ENCODE measurements around the gene AMFR. TPM values are rescaled to one million over a fixed set of nuclear protein-coding genes. Genes with fewer than 3 reads are reported as not detected.
"Not testable (repeated sequence)": the region's sequence is repeated elsewhere in the genome, so short reads cannot be mapped to it uniquely, and the experiment has no call there.

Gene AMFR
- total RNA-seq, 2 experiments from 2014 or later: 50.0 to 55.5 TPM

- Mint-ChIP-seq H3K4me3 (no peak overlapping the region), H3K9me3 (peaks cover 1% of the 10 kb centered on the region), H3K27ac (no peak overlapping the region), H3K27me3 (no peaks in the 10 kb centered on the region), H3K36me3 (peaks cover 31% of the 10 kb centered on the region), H3K4me1 (no peaks in the 10 kb centered on the region)
- POLR2A ChIA-PET: no interaction called here
- ATAC-seq (ENCODE audit: low read depth) (no peak), DNase-seq (no peak)
Measured at GRCh38 chr16:56399486-56399885, 25.9 kb downstream of the AMFR start.

- H3K27me3 Mint-ChIP-seq: no peaks in the 10 kb centered on the region
- H3K9me3 Mint-ChIP-seq: peaks cover 1% of the 10 kb centered on the region
- ATAC-seq (ENCODE audit: low read depth): no peak
- no peak overlapping the region for H3K27ac Mint-ChIP-seq
- POLR2A ChIA-PET: no interaction called here
- no peak overlapping the region for H3K4me3 Mint-ChIP-seq
- no peak for DNase-seq
- no peaks in the 10 kb centered on the region for H3K4me1 Mint-ChIP-seq
- H3K36me3 Mint-ChIP-seq: peaks cover 29% of the 10 kb centered on the region
Measured at GRCh38 chr16:56399047-56399446, 26.3 kb downstream of the AMFR start.

- peaks cover 45% of the 10 kb centered on the region for H3K36me3 Mint-ChIP-seq
- H3K9me3 Mint-ChIP-seq; H3K27me3 Mint-ChIP-seq; H3K4me1 Mint-ChIP-seq; H3K27ac Mint-ChIP-seq; POLR2A ChIA-PET; H3K4me3 Mint-ChIP-seq; DNase-seq; ATAC-seq (ENCODE audit: low read depth): not testable (repeated sequence)
Measured at GRCh38 chr16:56396724-56397123, 28.6 kb downstream of the AMFR start.

DNA sequence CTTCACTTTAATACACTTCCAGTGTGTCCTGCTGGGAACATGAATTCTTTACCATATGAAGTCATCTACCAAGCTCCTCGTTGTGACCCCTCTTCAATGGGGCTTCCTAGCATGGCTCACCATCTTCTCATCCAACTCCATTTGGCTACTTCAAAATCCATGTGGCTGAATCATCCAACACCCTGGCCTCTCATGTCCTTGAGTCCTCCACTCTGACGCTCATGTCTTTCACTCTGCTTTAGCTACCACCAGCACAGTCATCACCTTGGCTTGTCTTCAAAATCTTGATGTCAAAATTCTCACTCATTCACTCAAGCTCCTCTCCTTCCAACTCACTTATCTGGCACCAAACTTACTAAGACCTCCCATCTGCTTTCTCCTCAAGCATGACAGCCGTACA is 35.8 kb downstream of the AMFR start:
- H3K27me3 Mint-ChIP-seq: no peaks in the 10 kb centered on the region
- no peak overlapping the region for H3K27ac Mint-ChIP-seq

DNA sequence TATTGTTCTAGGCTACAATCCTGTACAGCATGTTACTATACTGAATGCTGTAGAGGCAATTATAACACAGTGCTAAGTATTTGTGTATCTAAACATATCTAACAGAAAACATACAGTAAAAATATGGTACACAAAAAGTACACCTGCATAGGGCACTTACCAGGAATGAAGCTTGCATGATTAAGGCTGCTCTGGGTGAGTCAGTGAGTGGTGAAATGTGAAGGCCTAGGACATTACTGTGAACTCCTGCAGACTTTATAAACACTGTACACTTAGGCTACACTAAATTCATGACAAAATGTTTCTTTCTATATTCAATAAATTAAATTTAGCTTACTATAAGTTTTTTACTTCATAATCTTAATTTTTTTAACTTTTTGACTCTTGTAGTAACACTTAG is 37.1 kb downstream of the AMFR start:
- DNase-seq (no peak), ATAC-seq (ENCODE audit: low read depth) (no peak)
- H3K27me3 Mint-ChIP-seq: no peaks in the 10 kb centered on the region
- no peak overlapping the region for H3K4me3 Mint-ChIP-seq
- POLR2A ChIA-PET: no interaction called here
- no peak overlapping the region for H3K27ac Mint-ChIP-seq
- H3K36me3 Mint-ChIP-seq: peaks cover 69% of the 10 kb centered on the region
- H3K4me1 Mint-ChIP-seq: peaks cover 4% of the 10 kb centered on the region
- H3K9me3 Mint-ChIP-seq: peaks cover 2% of the 10 kb centered on the region

More for the DNA sequence above, 35.8 kb downstream of the AMFR start:
- DNase-seq: no peak
- Mint-ChIP-seq H3K4me3 (no peak overlapping the region), H3K4me1 (peaks cover 4% of the 10 kb centered on the region), H3K36me3 (peaks cover 64% of the 10 kb centered on the region), H3K9me3 (no peaks in the 10 kb centered on the region)
- POLR2A ChIA-PET: no interaction called here
- ATAC-seq (ENCODE audit: low read depth): no peak

DNA sequence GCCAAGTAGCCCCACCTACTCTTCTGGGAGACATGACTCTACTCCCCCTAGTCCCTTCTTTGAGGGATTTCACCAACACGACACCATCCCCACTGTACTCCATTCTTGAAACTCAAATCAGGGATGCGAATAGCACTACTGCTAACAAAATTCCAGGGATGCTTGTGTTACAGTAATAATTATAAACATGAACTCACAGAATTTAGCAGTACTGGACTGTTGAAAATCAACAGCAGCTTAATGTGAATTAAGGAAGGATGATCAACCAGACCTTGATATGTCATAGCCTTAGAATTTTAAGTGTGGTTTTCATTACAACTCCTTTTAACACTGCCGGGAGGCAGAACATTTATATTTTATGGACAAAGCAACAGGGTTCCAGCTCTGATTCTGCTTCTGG is 37.9 kb downstream of the AMFR start:
- H3K27ac Mint-ChIP-seq: no peak overlapping the region
- ATAC-seq (ENCODE audit: low read depth) (no peak), DNase-seq (no peak)
- peaks cover 69% of the 10 kb centered on the region for H3K36me3 Mint-ChIP-seq
- no peaks in the 10 kb centered on the region for H3K27me3 Mint-ChIP-seq
- H3K4me3 Mint-ChIP-seq: no peak overlapping the region
- peaks cover 2% of the 10 kb centered on the region for H3K9me3 Mint-ChIP-seq
- peaks cover 2% of the 10 kb centered on the region for H3K4me1 Mint-ChIP-seq
- POLR2A ChIA-PET: no interaction called here

GRCh38 chr16:56384074-56384721 is 41.1 kb downstream of the AMFR start:
- no peak overlapping the region for H3K4me3 Mint-ChIP-seq
- no peaks in the 10 kb centered on the region for H3K27me3 Mint-ChIP-seq
- no peak for ATAC-seq (ENCODE audit: low read depth)
- H3K27ac Mint-ChIP-seq: no peak overlapping the region
- no peaks in the 10 kb centered on the region for H3K4me1 Mint-ChIP-seq
- peaks cover 71% of the 10 kb centered on the region for H3K36me3 Mint-ChIP-seq
- POLR2A ChIA-PET: no interaction called here
- peaks cover 9% of the 10 kb centered on the region for H3K9me3 Mint-ChIP-seq
- DNase-seq: no peak

- POLR2A ChIA-PET: no interaction called here
- DNase-seq (no peak), ATAC-seq (ENCODE audit: low read depth) (no peak)
- H3K27me3 Mint-ChIP-seq: no peaks in the 10 kb centered on the region
- H3K27ac Mint-ChIP-seq: no peak overlapping the region
- H3K4me3 Mint-ChIP-seq: no peak overlapping the region
- H3K36me3 Mint-ChIP-seq: peaks cover 79% of the 10 kb centered on the region
- H3K9me3 Mint-ChIP-seq: peaks cover 9% of the 10 kb centered on the region
- no peaks in the 10 kb centered on the region for H3K4me1 Mint-ChIP-seq
Measured at GRCh38 chr16:56382901-56383355, 42.4 kb downstream of the AMFR start.

DNA sequence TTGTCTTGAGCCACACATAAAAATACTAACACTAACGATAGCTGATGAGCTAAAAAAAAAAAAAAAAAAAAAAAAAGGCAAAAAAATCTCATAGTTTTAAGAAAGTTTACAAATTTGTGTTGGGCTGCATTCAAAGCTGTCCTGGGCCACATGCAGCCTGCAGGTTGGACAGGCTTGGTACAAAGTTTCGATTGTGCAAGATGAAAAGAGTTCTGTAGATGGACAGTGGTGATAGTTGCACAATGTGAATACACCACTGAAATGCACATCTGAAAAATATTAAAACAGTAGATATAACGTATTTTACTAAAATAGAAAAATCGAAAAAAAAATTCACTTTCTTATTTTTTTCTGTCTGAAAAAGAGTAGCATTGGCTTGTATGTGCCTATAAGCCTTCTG is 42.9 kb downstream of the AMFR start:
- ATAC-seq (ENCODE audit: low read depth) (no peak), DNase-seq (no peak)
- no peak overlapping the region for H3K4me3 Mint-ChIP-seq
- POLR2A ChIA-PET: interaction anchor here (0.6 kb wide), 1 partner anchor 20 kb away, joined by 4 read pairs; no protein-coding TSS in a partner anchor
- H3K27me3 Mint-ChIP-seq: no peaks in the 10 kb centered on the region
- peaks cover 9% of the 10 kb centered on the region for H3K9me3 Mint-ChIP-seq
- no peak overlapping the region for H3K27ac Mint-ChIP-seq
- H3K36me3 Mint-ChIP-seq: peaks cover 79% of the 10 kb centered on the region
- H3K4me1 Mint-ChIP-seq: no peaks in the 10 kb centered on the region

GRCh38 chr16:56380778-56381485 is 44.4 kb downstream of the AMFR start:
- H3K27me3 Mint-ChIP-seq; H3K4me3 Mint-ChIP-seq; H3K4me1 Mint-ChIP-seq; H3K9me3 Mint-ChIP-seq; ATAC-seq (ENCODE audit: low read depth); H3K27ac Mint-ChIP-seq; DNase-seq; POLR2A ChIA-PET: not testable (repeated sequence)
- peaks cover 76% of the 10 kb centered on the region for H3K36me3 Mint-ChIP-seq

GRCh38 chr16:56379044-56379443 is 46.3 kb downstream of the AMFR start:
- POLR2A ChIA-PET; H3K27me3 Mint-ChIP-seq; H3K4me1 Mint-ChIP-seq; H3K9me3 Mint-ChIP-seq; ATAC-seq (ENCODE audit: low read depth); DNase-seq; H3K4me3 Mint-ChIP-seq; H3K27ac Mint-ChIP-seq: not testable (repeated sequence)
- peaks cover 66% of the 10 kb centered on the region for H3K36me3 Mint-ChIP-seq

GRCh38 chr16:56375792-56376191 is 49.6 kb downstream of the AMFR start:
- POLR2A ChIA-PET; H3K27me3 Mint-ChIP-seq; H3K4me3 Mint-ChIP-seq; DNase-seq; H3K4me1 Mint-ChIP-seq; H3K9me3 Mint-ChIP-seq; H3K27ac Mint-ChIP-seq; ATAC-seq (ENCODE audit: low read depth): not testable (repeated sequence)
- peaks cover 40% of the 10 kb centered on the region for H3K36me3 Mint-ChIP-seq

GRCh38 chr16:56373003-56373402 is 52.3 kb downstream of the AMFR start:
- ATAC-seq (ENCODE audit: low read depth) (no peak), DNase-seq (no peak)
- Mint-ChIP-seq H3K36me3 (peaks cover 21% of the 10 kb centered on the region), H3K9me3 (no peaks in the 10 kb centered on the region), H3K4me3 (no peak overlapping the region), H3K27ac (no peak overlapping the region), H3K4me1 (peaks cover 11% of the 10 kb centered on the region), H3K27me3 (no peaks in the 10 kb centered on the region)
- POLR2A ChIA-PET: no interaction called here

DNA sequence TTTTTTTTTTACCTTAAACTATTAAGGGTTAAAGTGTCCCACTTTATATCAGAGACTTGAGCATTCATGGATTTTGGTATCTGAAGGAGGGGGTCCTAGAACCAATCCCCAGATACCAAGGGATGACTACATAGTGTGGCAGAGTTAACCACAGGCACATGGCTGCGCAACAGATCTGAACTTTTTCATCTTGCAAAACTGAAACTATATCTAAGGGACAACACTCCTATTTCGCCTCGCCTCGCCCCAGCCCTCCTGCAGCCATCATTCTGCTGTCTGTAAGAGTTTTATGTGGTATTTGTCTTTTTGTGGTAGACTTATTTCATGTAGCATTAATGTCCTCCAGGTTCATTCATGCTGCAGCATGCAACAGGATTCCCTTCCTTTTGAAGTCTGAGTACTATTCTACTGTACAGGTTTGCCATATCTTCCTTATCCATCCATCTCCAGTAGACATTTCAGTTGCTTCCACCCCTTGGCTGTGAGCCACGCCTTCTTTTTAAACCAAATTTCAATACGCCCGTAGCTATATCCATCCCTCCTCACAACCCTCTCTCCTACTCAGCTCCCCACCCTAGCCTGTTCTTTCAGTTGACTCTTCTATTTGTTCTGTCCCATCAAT is 53.2 kb downstream of the AMFR start:
- POLR2A ChIA-PET: interaction anchor here (0.7 kb wide), 1 partner anchor 12 kb away, joined by 3 read pairs; no protein-coding TSS in a partner anchor
- peak overlapping the region; percentile 74 for H3K27ac Mint-ChIP-seq
- peaks cover 11% of the 10 kb centered on the region for H3K4me1 Mint-ChIP-seq
- peak; percentile 94 for ATAC-seq (ENCODE audit: low read depth)
- no peaks in the 10 kb centered on the region for H3K9me3 Mint-ChIP-seq
- no peaks in the 10 kb centered on the region for H3K27me3 Mint-ChIP-seq
- H3K4me3 Mint-ChIP-seq: peak overlapping the region; percentile 70
- no peak for DNase-seq
- peaks cover 18% of the 10 kb centered on the region for H3K36me3 Mint-ChIP-seq

All from activated naive CD8-positive, alpha-beta T cell treated with anti-CD3 and anti-CD28 coated beads, Interleukin-2, amount 10 ng/mL, durations not matched to agents 7 days and 5 days (primary cell).